ENCODE data around the gene RGS9. TPM values are rescaled to one million over a fixed set of nuclear protein-coding genes. Genes with fewer than 3 reads are reported as not detected.

Gene RGS9
- total RNA-seq, 3 donors from 2014 or later, result 0.55 to 0.87 (median 0.56) TPM

DNA sequence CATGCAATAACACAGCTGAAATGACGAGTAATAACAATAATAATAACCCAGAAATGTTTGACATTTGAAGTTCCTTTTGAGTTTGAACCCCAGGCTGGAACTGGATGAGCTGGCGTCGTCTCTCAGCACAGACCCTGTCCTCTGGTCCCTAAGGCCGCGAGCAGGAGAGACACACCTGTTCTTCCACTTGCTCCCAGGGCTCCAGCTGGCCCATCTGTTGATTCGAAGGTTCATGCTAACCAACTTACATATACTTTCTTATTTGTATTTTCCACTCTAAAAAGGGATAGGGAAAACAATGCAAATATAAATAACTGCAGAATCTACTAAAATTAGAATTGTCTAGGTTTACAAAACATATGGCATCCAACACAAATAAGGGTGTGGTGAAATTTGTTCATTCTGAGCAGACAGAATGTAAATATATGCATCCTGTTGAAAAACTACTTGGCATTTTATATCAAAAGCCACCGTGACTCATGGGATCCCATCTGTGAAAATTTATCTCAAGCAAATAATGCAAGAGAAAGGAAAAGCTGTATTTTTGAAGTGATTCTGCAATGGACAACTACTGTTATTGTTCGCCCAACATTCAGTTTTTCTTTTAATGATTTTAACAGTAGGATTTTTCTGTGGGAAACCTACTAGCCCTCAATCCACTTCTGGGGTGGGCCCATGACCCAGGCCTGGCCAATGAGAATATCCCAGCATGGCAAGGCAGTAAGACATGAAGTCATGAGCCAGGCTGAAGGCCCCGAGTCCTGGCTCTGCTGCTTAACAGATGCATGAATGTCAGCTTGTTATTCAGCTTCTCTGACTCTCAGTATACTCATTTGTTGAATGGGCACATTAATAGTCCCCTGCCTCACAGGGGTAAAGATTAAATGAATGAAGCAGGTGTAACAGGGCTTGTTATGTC is 13.2 kb upstream of the RGS9 start:
- peak overlapping the region; percentile 81 for H3K4me3 Mint-ChIP-seq
- no peak for DNase-seq
- no peak for ATAC-seq
- H3K9me3 Mint-ChIP-seq, result no peaks in the 10 kb centered on the region
- H3K4me1 Mint-ChIP-seq (ENCODE audit: low read depth), result peaks cover 24% of the 10 kb centered on the region
- peaks cover 3% of the 10 kb centered on the region for H3K27me3 Mint-ChIP-seq (ENCODE audit: low read depth)
- no peaks in the 10 kb centered on the region for H3K36me3 Mint-ChIP-seq (ENCODE audit: insufficient read depth)

DNA sequence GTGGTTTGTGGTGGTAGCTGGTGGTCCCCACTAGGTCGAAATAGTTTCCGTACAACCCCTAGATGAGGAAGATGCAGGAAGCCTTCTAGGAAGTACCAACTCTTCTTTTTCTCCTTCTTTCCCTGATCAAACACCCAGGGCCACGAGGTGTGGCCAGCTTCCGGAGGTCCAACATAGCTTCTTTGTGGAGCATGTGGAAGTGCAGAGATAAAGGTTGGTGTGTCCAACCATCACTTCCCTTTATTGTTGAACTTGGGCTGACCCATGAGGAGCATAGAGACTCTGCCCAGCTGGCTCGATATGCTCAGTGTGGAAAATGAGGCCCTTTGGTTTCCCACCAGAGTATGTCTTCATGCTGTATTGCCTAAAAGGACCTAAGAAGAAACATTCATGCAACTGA is 6.3 kb upstream of the RGS9 start:
- ATAC-seq (no peak), DNase-seq (no peak)
- Mint-ChIP-seq H3K36me3 (ENCODE audit: insufficient read depth) (no peaks in the 10 kb centered on the region), H3K4me3 (no peak overlapping the region), H3K27me3 (ENCODE audit: low read depth) (peaks cover 9% of the 10 kb centered on the region), H3K4me1 (ENCODE audit: low read depth) (no peaks in the 10 kb centered on the region), H3K9me3 (no peaks in the 10 kb centered on the region)

DNA sequence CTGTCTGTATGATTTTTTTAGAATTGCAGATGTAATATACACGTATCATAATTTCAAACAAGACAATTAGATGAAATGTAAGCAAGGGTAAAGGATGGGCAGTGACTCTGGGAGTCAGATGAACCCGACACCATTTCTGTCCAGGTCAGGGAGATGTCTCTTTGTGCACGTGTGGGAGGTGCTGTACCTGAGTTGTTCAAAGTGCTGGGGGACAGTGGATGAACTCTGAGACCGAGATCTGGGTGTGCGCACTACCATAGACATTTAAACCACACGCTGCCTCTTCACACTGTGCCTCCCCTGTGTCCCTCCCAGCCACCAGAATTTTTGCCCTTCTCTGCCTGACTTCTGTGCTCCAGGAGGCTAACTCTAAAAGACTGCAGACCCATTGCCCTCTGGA is 5.9 kb upstream of the RGS9 start:
- no peak for ATAC-seq
- DNase-seq, result no peak
- H3K4me1 Mint-ChIP-seq (ENCODE audit: low read depth), result no peaks in the 10 kb centered on the region
- H3K4me3 Mint-ChIP-seq, result no peak overlapping the region
- H3K27me3 Mint-ChIP-seq (ENCODE audit: low read depth), result peaks cover 9% of the 10 kb centered on the region
- H3K36me3 Mint-ChIP-seq (ENCODE audit: insufficient read depth), result no peaks in the 10 kb centered on the region
- H3K9me3 Mint-ChIP-seq, result no peaks in the 10 kb centered on the region

DNA sequence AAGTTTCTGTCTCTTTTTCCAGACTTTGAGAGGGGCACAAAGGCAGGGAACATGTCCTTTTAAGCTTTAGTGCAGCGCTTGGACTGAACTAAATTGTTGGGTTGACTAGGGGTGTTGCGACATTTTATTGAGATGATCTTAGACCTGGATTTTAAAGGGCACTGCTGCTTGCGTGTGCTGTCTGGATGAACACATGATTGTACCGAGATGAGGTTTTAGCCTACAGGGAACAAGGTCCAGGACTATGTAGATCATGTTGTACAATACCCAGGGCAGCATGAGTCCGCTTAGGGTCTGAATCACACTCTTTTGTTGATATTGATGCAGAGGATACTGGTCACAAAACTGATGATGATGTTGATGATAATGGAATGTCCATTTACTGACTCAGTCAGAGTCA is 5.2 kb upstream of the RGS9 start:
- Mint-ChIP-seq H3K36me3 (ENCODE audit: insufficient read depth) (no peaks in the 10 kb centered on the region), H3K4me1 (ENCODE audit: low read depth) (peaks cover 3% of the 10 kb centered on the region), H3K9me3 (no peaks in the 10 kb centered on the region), H3K4me3 (no peak overlapping the region), H3K27me3 (ENCODE audit: low read depth) (peaks cover 9% of the 10 kb centered on the region)
- no peak for DNase-seq
- no peak for ATAC-seq

DNA sequence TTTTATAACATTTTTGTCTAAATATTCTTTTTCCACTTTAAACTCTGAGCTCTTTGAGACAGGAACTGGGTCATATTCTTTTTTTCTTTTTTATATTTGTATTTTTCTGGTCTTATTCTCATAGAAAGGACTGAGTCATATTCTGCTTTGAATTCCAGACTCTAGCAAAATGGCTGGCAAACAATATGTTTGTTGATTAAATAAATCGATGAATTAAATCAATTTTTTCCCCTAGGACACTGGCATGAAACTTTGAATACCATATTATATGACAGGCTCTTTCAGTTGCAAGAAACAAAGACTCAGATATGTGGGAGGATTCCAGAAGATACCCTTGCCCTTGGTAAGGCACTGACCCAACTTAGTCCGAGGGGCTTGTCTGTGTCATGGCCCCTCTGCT is 3.1 kb upstream of the RGS9 start:
- H3K27me3 Mint-ChIP-seq (ENCODE audit: low read depth), result peaks cover 9% of the 10 kb centered on the region
- H3K36me3 Mint-ChIP-seq (ENCODE audit: insufficient read depth), result no peaks in the 10 kb centered on the region
- ATAC-seq (no peak), DNase-seq (no peak)
- no peaks in the 10 kb centered on the region for H3K9me3 Mint-ChIP-seq
- peaks cover 19% of the 10 kb centered on the region for H3K4me1 Mint-ChIP-seq (ENCODE audit: low read depth)
- no peak overlapping the region for H3K4me3 Mint-ChIP-seq

DNA sequence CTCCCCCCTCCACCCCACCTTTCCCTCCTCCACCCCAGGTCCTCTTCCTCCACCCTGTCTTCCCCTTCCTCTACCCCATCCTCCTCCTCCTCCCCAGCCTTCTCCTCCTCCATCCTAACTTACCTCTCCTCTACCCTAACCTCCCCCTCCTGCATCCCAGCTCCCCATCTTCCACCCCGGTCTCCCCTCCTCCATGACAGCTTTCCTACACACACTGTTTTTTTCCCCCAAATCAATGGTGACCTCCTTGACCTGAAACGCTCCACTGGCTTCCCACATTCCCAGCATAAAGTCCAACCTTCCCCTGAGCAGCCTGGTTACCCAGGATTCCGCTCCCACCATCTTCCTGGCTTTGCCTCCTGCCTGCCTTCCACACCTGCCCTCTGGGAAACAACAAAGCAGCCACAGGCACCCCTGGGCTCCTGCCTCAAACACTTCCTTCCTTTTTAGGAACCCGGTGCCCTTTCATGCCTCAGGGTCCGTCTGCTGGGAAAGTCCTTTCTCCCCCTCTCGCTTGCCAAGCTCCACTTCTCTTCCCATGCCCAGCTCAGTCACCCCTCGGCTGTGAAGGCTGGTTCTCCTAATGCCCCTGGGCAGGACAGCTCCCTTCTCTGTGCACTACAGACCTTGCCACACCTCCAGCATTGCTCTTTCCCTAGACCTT is 2.1 kb downstream of the RGS9 start:
- peak overlapping the region; percentile 32 for H3K4me3 Mint-ChIP-seq
- DNase-seq, result no peak
- peaks cover 10% of the 10 kb centered on the region for H3K27me3 Mint-ChIP-seq (ENCODE audit: low read depth)
- peaks cover 2% of the 10 kb centered on the region for H3K36me3 Mint-ChIP-seq (ENCODE audit: insufficient read depth)
- H3K9me3 Mint-ChIP-seq, result no peaks in the 10 kb centered on the region
- H3K4me1 Mint-ChIP-seq (ENCODE audit: low read depth), result peaks cover 27% of the 10 kb centered on the region
- no peak for ATAC-seq

DNA sequence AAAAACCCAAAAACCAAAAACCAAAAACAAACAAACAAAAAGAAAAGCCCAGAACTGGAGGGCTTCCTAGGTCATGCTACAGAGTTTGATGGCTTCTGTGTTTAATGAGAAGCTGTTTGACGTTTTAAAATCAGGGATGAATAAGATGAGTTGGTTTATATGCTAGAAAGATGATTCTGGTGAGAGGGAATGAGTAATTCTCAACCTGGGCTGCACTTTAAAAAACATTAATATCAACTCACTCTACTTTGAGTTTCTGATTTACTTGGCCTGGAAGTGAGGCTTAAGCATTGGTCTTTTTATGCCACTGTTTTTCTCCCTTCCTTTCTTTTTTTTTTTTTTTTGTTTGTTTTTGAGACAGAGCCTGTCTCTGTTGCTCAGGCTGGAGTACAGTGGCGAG is 5.1 kb downstream of the RGS9 start:
- no peak for ATAC-seq
- Mint-ChIP-seq H3K36me3 (ENCODE audit: insufficient read depth) (peaks cover 2% of the 10 kb centered on the region), H3K9me3 (no peaks in the 10 kb centered on the region), H3K27me3 (ENCODE audit: low read depth) (peaks cover 10% of the 10 kb centered on the region), H3K4me1 (ENCODE audit: low read depth) (peaks cover 22% of the 10 kb centered on the region), H3K4me3 (no peak overlapping the region)
- no peak for DNase-seq

DNA sequence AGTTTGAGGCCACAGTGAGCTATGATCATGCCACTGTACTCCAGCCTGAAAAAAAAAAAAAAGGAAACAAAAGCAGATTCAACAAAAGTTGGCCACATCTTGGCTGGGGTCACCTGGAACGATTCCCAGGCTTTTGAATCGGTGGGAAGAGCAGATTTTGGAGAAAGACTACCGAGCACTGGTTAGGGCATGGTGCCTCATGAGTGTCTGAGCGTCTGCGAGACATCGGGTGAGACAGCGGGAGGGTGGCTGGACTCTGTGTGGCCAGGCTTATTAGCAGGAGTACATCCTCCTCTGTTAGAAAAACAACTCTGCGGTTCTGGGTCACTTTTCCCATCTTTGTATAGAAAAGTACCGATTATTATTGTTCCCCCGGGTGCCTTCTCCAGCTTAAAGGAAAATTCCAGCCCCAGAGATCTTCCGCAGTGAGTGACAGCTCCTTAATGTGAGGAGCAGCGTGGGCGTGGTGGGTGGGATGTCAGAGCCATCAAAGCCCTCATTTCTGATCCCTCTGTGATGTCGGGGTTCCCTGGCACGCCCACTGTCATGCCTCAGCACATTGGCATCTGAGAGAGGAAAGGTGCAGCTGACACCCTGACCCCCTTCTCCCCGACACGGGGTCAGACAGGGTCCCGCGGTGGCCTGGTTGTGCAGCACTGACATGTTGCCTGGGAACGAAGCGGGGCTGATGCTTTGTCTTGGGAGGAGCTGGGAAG is 6.9 kb downstream of the RGS9 start:
- Mint-ChIP-seq H3K4me3 (no peak overlapping the region), H3K27me3 (ENCODE audit: low read depth) (peaks cover 8% of the 10 kb centered on the region), H3K36me3 (ENCODE audit: insufficient read depth) (peaks cover 2% of the 10 kb centered on the region), H3K4me1 (ENCODE audit: low read depth) (peaks cover 9% of the 10 kb centered on the region), H3K9me3 (no peaks in the 10 kb centered on the region)
- no peak for ATAC-seq
- no peak for DNase-seq

DNA sequence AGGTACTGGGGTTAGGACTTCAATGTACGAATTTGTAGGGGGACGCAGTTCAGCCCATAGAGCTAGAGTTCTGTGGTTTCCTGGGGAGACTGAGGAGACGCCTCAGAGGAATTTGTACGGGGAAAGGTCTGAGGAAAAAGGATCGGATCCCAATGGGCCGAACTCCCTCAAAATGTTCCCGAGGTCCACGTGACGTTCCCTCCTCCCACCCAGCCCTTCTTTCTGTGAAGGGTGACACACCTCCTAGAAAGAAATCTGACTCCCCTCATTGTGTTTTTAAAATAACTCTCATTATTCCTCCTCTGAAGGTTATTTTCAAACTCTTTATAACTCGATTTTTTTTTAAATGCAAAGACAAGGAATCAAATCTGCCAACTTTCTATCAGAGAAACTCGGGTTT is 8.6 kb downstream of the RGS9 start:
- Mint-ChIP-seq H3K36me3 (ENCODE audit: insufficient read depth) (peaks cover 2% of the 10 kb centered on the region), H3K4me3 (no peak overlapping the region), H3K27me3 (ENCODE audit: low read depth) (peaks cover 3% of the 10 kb centered on the region), H3K4me1 (ENCODE audit: low read depth) (peaks cover 2% of the 10 kb centered on the region), H3K9me3 (no peaks in the 10 kb centered on the region)
- ATAC-seq, result no peak
- no peak for DNase-seq

DNA sequence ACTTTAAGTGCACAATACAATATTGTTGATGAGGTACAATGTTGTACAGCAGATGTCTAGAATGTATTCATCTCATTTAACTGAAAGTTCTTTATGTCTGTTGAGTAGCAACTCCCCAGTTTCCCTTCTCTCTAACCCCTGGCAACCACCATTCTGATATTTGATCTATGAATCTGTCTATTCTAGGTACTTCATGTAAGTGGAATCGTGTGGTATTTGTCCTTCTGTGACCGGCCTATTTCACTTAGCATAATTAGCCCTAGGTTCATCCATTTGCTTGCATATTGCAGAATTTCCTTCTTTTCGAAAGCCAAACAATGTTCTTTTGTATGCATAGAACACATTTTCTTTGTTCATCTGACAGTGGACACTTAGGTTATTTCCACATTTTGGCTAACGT is 10.8 kb downstream of the RGS9 start:
- Mint-ChIP-seq H3K4me3 (no peak overlapping the region), H3K27me3 (ENCODE audit: low read depth) (no peaks in the 10 kb centered on the region), H3K4me1 (ENCODE audit: low read depth) (no peaks in the 10 kb centered on the region), H3K9me3 (no peaks in the 10 kb centered on the region), H3K36me3 (ENCODE audit: insufficient read depth) (no peaks in the 10 kb centered on the region)
- DNase-seq (no peak), ATAC-seq (no peak)

DNA sequence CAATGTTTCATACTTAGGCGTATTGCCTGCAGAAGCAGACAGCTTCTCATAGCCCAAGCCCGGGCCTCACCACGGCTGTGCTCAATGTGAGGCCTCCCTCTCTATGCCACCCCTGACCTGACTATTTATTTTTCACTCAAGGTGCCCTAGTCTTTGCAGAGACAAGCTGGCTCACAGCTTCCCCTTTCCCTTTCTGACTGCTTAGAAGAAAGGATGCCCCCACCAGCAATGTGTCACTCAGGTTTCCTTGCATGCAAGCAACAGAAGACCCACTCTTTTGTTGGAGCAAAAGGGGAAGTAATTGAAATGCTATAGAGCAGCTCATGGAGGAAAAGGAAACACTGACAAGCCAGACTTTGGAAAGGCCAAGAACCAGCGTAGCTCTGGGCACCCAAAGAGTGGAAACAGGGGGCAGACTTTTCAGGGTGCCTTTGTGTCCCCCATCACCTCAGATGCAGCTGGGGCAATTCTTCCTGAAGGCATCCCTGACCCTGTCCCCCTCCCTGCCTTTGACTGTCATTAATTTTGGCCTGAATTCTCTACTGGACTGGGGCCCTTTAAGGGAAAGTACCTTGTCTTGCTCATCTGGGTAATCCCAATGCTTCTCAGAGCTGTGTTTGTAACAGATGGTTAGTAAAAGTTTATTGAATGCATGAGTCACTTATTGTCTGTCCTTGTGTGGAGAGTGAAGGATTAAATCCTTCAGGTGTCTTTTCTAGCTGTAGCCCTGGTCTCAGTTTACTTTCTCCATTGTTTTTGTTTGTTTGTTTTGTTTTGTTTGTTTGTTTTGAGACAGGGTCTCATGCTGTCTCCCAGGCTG is 17.8 kb downstream of the RGS9 start:
- Mint-ChIP-seq H3K36me3 (ENCODE audit: insufficient read depth) (no peaks in the 10 kb centered on the region), H3K4me3 (no peak overlapping the region), H3K4me1 (ENCODE audit: low read depth) (peaks cover 10% of the 10 kb centered on the region), H3K27me3 (ENCODE audit: low read depth) (no peaks in the 10 kb centered on the region), H3K9me3 (no peaks in the 10 kb centered on the region)
- ATAC-seq, result peak; percentile 63 to 74
- DNase-seq, result no peak

DNA sequence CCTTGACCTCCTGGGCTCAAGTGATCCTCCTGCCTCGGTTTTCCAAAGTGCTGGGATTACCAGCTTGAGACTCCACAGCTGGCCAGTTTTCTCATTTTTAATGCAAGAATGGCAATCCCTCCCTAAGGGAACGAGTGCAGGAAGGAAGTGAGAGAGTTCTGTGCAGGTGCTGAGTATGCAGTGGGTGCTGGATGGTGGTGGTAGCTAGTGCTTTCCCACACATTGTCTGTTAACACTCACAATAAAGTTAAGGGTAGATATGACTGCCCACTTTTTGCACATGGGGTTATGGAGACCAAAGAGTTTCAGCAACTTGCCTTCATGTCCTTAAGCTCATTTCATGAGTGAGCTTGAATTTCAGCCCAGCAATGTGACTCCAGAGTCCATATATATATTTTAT is 18.5 kb downstream of the RGS9 start:
- Mint-ChIP-seq H3K36me3 (ENCODE audit: insufficient read depth) (no peaks in the 10 kb centered on the region), H3K9me3 (no peaks in the 10 kb centered on the region), H3K27me3 (ENCODE audit: low read depth) (no peaks in the 10 kb centered on the region), H3K4me1 (ENCODE audit: low read depth) (peaks cover 10% of the 10 kb centered on the region), H3K4me3 (no peak overlapping the region)
- no peak for ATAC-seq
- DNase-seq, result no peak

DNA sequence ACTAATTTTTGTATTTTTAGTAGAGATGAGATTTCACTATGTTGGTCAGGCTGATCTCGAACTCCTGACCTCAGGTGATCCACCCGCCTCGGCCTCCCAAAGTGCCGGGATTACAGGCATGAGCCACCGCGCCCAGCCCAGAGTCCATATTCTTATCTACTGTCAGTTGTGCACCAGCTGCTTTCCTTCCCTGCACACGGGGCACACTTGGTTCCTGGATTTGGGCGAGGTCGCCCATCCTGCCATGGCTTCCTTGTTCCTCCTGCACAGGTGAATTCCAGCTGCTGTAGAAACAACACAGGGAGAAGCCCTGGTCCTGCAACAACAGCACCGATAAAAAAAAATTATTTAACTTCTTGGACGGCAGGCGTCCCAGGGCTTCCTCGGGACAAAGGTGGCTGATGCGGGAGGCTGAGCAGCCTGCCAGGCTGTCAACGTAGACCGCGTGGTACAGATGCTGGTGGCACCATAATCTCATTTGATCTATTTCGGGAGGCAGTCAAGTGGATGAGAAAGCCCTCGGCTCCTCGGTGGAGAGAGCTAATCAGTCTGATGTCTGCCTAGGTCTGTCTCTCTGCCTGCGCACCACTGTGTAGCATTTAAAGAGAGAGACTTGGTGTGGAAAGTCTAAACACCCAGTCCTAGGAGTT is 19.1 kb downstream of the RGS9 start:
- no peak overlapping the region for H3K4me3 Mint-ChIP-seq
- H3K9me3 Mint-ChIP-seq, result no peaks in the 10 kb centered on the region
- DNase-seq (no peak), ATAC-seq (no peak)
- H3K36me3 Mint-ChIP-seq (ENCODE audit: insufficient read depth), result no peaks in the 10 kb centered on the region
- peaks cover 10% of the 10 kb centered on the region for H3K4me1 Mint-ChIP-seq (ENCODE audit: low read depth)
- no peaks in the 10 kb centered on the region for H3K27me3 Mint-ChIP-seq (ENCODE audit: low read depth)

All from activated T-cell treated with anti-CD3 and anti-CD28 coated beads, Interleukin-2, amount 50 U/mL, for 4 hours (primary cell).